HEK293T (cell line): ENCODE results near the gene ETV6.

Experiments
- FOXA1 ChIP-seq: fragments of 450-650 bp; IDR thresholded peaks from 2 replicates; pipeline ENCODE4 v1.6.1; 2016; ENCODE audit warnings: mild to moderate bottlenecking
- FOXM1 ChIP-seq: fragments of 450-650 bp; IDR thresholded peaks from 2 replicates; pipeline ENCODE4 v1.6.1; 2017; ENCODE audit warnings: mild to moderate bottlenecking, borderline replicate concordance
- SP1 ChIP-seq: fragments of 450-650 bp; IDR thresholded peaks from 2 replicates; pipeline ENCODE4 v1.6.1; 2017
- SUZ12 ChIP-seq: fragments of 450-650 bp; IDR thresholded peaks from 2 replicates; pipeline ENCODE4 v1.6.1; 2016; ENCODE audit warnings: mild to moderate bottlenecking

DNA sequence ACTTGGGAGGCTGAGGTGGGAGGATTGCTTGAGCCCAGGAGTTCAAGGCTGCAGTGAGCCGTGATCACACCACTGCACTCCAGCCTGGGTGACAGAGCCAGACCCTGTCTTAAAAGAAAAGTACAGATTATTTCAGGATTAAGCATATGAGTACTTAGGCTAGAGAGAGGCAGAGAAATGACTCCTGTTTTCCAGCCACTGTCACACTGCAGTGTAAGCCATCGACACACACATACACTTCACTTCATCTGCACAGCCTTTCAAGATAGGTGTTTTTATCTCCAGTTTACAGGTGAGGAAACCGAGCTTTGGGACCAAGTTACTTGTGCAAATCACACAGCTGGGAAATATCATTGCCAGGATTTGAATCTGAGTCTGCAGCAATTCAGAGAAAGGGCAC, 77.2 kb downstream of the ETV6 start:
- TF ChIP-seq FOXM1 (no peak), SP1 (no peak), SUZ12 (no peak), FOXA1 (no peak)
